GM12878 (cell line): ENCODE data around the gene NLGN1. TPM values are rescaled to one million over a fixed set of nuclear protein-coding genes. Genes with fewer than 3 reads are reported as not detected.

Experiments
- ATAC-seq: fragments of 200-7000 bp; cut with Tn5 transposase; 3 replicates; pipeline ENCODE4 v1.9.1; 2020; ENCODE audit warnings: mild to moderate bottlenecking, moderate library complexity
- BruUV-seq: library from RNA; stranded (reverse); fragments of 400-500 nt; replicated peaks from 2 replicates; lab custom pipeline; 2021; lab: Mats Ljungman, UMichigan
- CTCF ChIA-PET: fragments of 300-600 bp; sonication (Branson Sonifier 250); formaldehyde crosslinking; extraction: SDS; loops from one replicate; lab custom pipeline; 2021; ENCODE audit warnings: inconsistent platforms; lab: Yijun Ruan, JAX
- POLR2A ChIA-PET: fragments of 350-600 bp; formaldehyde crosslinking; extraction: SDS; loops from one replicate; lab custom pipeline; 2021; ENCODE audit warnings: inconsistent platforms; lab: Charles Lee
- RAD21 ChIA-PET: fragments of 300-600 bp; sonication (Branson Sonifier 250); formaldehyde crosslinking; loops from one replicate; lab custom pipeline; 2023; ENCODE audit warnings: antibody characterized with exemption; ENCODE audit not compliant: unreplicated experiment; lab: Charles Lee
- SMC1A ChIA-PET: fragments of 300-600 bp; sonication (Branson Sonifier 250); formaldehyde crosslinking; loops from one replicate; lab custom pipeline; 2023; ENCODE audit not compliant: unreplicated experiment, uncharacterized antibody; lab: Charles Lee
- DNase-seq: peaks from one replicate; pipeline ENCODE4 v3.0.0-alpha.2; 2011; ENCODE audit warnings: low read depth, low spot score
- FAIRE-seq: peaks from 3 replicates; lab custom pipeline; 2011; peaks lifted over from hg19 to GRCh38; lab: Jason Lieb, UNC
- H2AFZ ChIP-seq: 2 replicates; pipeline ENCODE4 v1.6.0; 2011; ENCODE audit warnings: low read depth, low read length, control low read depth; ENCODE audit not compliant: control insufficient read depth
- H3K27ac ChIP-seq: 2 replicates; pipeline ENCODE4 v1.5.1; 2011; ENCODE audit warnings: control low read depth; ENCODE audit not compliant: control insufficient read depth, insufficient read depth
- H3K27me3 ChIP-seq, 2 experiments: replicated peaks in 1 of 2; 2 replicates each; pipeline versions ENCODE4 v1.6.0 to v1.6.1; 2011; ENCODE audit warnings: low read length in 1 of 2; ENCODE audit not compliant: control insufficient read depth in 2 of 2, insufficient read depth in 2 of 2
- H3K36me3 ChIP-seq, 2 experiments: 2 replicates each; pipeline ENCODE4 v1.5.1; 2011; ENCODE audit warnings: low read length in 1 of 2; ENCODE audit not compliant: control insufficient read depth in 2 of 2, insufficient read depth in 2 of 2
- H3K4me1 ChIP-seq: 2 replicates; pipeline ENCODE4 v1.6.1; 2011; ENCODE audit warnings: mild to moderate bottlenecking, low read length, moderate library complexity, mixed read lengths; ENCODE audit not compliant: control insufficient read depth, insufficient read depth
- H3K4me2 ChIP-seq: 2 replicates; pipeline ENCODE4 v1.6.0; 2011; ENCODE audit warnings: control low read depth; ENCODE audit not compliant: control insufficient read depth, insufficient read depth
- H3K4me3 ChIP-seq: fragments of 200-600 bp; sonication (generic); 2 replicates; pipeline ENCODE4 v1.5.1; 2016
- H3K79me2 ChIP-seq: 2 replicates; pipeline ENCODE4 v1.6.0; 2011; ENCODE audit warnings: low read length; ENCODE audit not compliant: control insufficient read depth, insufficient read depth
- H3K9ac ChIP-seq: 2 replicates; pipeline ENCODE4 v1.8.0; 2011; ENCODE audit warnings: low read length, control low read depth, mixed read lengths; ENCODE audit not compliant: control insufficient read depth, insufficient read depth
- H3K9me3 ChIP-seq: replicated peaks from 3 replicates; pipeline ENCODE4 v1.5.1; 2011; ENCODE audit warnings: mild to moderate bottlenecking, low read length; ENCODE audit not compliant: control insufficient read depth, insufficient read depth
- H4K20me1 ChIP-seq: 2 replicates; pipeline ENCODE4 v1.6.0; 2011; ENCODE audit not compliant: control insufficient read depth, insufficient read depth
- ATF7 ChIP-seq: fragments of 450-650 bp; IDR thresholded peaks from 2 replicates; pipeline ENCODE4 v1.6.1; 2016; ENCODE audit warnings: low read depth, mild to moderate bottlenecking
- BCL11A ChIP-seq: IDR thresholded peaks from 2 replicates; pipeline ENCODE4 v1.6.1; 2011; ENCODE audit warnings: low read depth, low read length
- CHD1 ChIP-seq: IDR thresholded peaks from 2 replicates; pipeline ENCODE4 v1.6.1; 2012; ENCODE audit warnings: low read depth, low read length, improper control_type of control experiment
- CHD4 ChIP-seq: fragments of 200-600 bp; sonication (generic); IDR thresholded peaks from 2 replicates; pipeline ENCODE4 v1.6.1; 2016; ENCODE audit warnings: mild to moderate bottlenecking
- EP300 ChIP-seq, 2 experiments: fragments of 150-350 bp in 1 of 2; IDR thresholded peaks; 2 replicates each; pipeline ENCODE4 v1.6.1; 2011 to 2012; ENCODE audit warnings: low read depth in 2 of 2, low read length in 2 of 2, borderline replicate concordance in 1 of 2, improper control_type of control experiment in 1 of 2, inconsistent platforms in 1 of 2; ENCODE audit not compliant: control insufficient read depth in 1 of 2
- HSF1 ChIP-seq: fragments of 150-350 bp; IDR thresholded peaks from 2 replicates; pipeline ENCODE4 v1.6.1; 2014; ENCODE audit warnings: mild to moderate bottlenecking, low read depth, low read length
- IKZF1 ChIP-seq: fragments of 450-650 bp; conservative IDR thresholded peaks from 2 replicates; pipeline ENCODE4 v1.6.1; 2017; ENCODE audit warnings: antibody characterized with exemption, mild to moderate bottlenecking
- MTA2 ChIP-seq: fragments of 450-650 bp; IDR thresholded peaks from 2 replicates; pipeline ENCODE4 v1.6.1; 2016; ENCODE audit warnings: low read depth, mild to moderate bottlenecking, moderate library complexity
- PAX5 ChIP-seq: IDR thresholded peaks from 2 replicates; pipeline ENCODE4 v1.6.1; 2011; ENCODE audit warnings: low read depth, low read length, borderline replicate concordance
- RFX5 ChIP-seq: IDR thresholded peaks from 2 replicates; pipeline ENCODE4 v1.6.1; 2011; ENCODE audit warnings: low read depth, low read length, improper control_type of control experiment
- WGBS: methylation state at CpG from one replicate; pipeline ENCODE4 v1.1.6; 2016; ENCODE audit warnings: low lambda C conversion rate; ENCODE audit not compliant: insufficient replicate concordance, insufficient coverage; ENCODE audit errors: missing lambda C conversion rate; 5-methylcytosine and 5-hydroxymethylcytosine counted together
- in situ Hi-C: fragments of 300-500 bp; cut with MboI; formaldehyde crosslinking; loops from 9 replicates; pipeline ENCODE4 v1.14.3; 2018; ENCODE audit warnings: mixed read lengths
- intact Hi-C: fragments of 100-400 bp; cut with micrococcal nuclease; formaldehyde crosslinking; loops from one replicate; pipeline ENCODE4 v1.14.2; 2022; ENCODE audit not compliant: unreplicated experiment
- polyA plus RNA-seq, 11 experiments: library from polyadenylated mRNA; depleted of rRNA in 4 of 11; unstranded in 6 of 11; stranded (reverse) in 5 of 11; fragments of >200 nt; fragmentation: Nextera tagmentation in 4 of 11; fragmentation: Illumina TruSeq in 1 of 11; extraction: Ambion mirVana in 4 of 11; extraction: Trizol in 1 of 11; gene quantifications; 1 replicate in 1 of 11; 2 replicates in 10 of 11; pipeline versions ENCODE4 v1.2.1 to v1.2.3, GENCODE V29; 2011 to 2016; ENCODE audit warnings: inconsistent platforms in 2 of 11, missing spikeins in 2 of 11, low read depth in 1 of 11
- total RNA-seq, 4 experiments: library from RNA; depleted of rRNA in 3 of 4; stranded (reverse); fragments of >200 nt in 3 of 4; fragmentation: Illumina TruSeq in 1 of 4; extraction: Trizol in 1 of 4; gene quantifications; 2 replicates each; pipeline versions ENCODE4 v1.2.1 to v1.2.3, GENCODE V29; 2013 to 2021
- TF ChIP-seq, protein P1 (sequence below): IDR thresholded peaks from 2 replicates; pipeline ENCODE4 v1.6.1; 2012; ENCODE audit warnings: improper control_type of control experiment, low read depth, low read length; ENCODE audit not compliant: insufficient replicate concordance

NLGN1 gene
- total and polyA plus RNA-seq, 10 of the 15 experiments (the other 5 are each of a cell fraction or from before 2014, with no cell fraction given): not detected

DNA sequence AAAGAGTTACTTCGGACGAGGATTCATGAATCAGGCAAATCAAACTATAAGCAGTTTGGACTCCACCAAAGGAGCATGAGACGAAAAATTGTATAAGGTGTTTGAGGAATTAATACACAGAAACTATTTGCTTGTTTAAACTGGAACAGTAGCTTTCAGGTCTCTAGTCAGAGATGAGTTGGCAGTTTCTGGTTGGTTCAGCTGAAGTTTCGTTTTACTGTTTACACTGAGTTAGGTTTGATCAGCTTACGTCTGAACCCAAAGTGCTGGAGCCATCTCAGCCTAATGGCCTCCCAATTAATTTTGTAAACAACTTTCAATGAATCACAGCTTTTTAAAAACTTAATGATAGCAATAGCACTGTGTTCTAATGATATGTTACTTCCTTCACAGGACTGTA lies 703.7 kb downstream of the NLGN1 start:
- SMC1A ChIA-PET: no interaction called here
- Histone ChIP-seq H3K4me1 (no peaks in the 10 kb centered on the region), H4K20me1 (no peaks in the 10 kb centered on the region), H2AFZ (no peak overlapping the region; the same call in 1 of the 2 replicates), H3K9ac (no peak overlapping the region), H3K27ac (no peak overlapping the region), H3K36me3 (no peaks in the 10 kb centered on the region)
- DNase-seq: peak; percentile 15
- FAIRE-seq: no peak
- WGBS: 40% methylated on average over 5 of the region's 5 CpGs
- peak; percentile 98 for ATAC-seq
- in situ Hi-C loops: no loop called here
- POLR2A ChIA-PET: no interaction called here
- intact Hi-C loops: no loop called here
- TF ChIP-seq, protein P1, sequence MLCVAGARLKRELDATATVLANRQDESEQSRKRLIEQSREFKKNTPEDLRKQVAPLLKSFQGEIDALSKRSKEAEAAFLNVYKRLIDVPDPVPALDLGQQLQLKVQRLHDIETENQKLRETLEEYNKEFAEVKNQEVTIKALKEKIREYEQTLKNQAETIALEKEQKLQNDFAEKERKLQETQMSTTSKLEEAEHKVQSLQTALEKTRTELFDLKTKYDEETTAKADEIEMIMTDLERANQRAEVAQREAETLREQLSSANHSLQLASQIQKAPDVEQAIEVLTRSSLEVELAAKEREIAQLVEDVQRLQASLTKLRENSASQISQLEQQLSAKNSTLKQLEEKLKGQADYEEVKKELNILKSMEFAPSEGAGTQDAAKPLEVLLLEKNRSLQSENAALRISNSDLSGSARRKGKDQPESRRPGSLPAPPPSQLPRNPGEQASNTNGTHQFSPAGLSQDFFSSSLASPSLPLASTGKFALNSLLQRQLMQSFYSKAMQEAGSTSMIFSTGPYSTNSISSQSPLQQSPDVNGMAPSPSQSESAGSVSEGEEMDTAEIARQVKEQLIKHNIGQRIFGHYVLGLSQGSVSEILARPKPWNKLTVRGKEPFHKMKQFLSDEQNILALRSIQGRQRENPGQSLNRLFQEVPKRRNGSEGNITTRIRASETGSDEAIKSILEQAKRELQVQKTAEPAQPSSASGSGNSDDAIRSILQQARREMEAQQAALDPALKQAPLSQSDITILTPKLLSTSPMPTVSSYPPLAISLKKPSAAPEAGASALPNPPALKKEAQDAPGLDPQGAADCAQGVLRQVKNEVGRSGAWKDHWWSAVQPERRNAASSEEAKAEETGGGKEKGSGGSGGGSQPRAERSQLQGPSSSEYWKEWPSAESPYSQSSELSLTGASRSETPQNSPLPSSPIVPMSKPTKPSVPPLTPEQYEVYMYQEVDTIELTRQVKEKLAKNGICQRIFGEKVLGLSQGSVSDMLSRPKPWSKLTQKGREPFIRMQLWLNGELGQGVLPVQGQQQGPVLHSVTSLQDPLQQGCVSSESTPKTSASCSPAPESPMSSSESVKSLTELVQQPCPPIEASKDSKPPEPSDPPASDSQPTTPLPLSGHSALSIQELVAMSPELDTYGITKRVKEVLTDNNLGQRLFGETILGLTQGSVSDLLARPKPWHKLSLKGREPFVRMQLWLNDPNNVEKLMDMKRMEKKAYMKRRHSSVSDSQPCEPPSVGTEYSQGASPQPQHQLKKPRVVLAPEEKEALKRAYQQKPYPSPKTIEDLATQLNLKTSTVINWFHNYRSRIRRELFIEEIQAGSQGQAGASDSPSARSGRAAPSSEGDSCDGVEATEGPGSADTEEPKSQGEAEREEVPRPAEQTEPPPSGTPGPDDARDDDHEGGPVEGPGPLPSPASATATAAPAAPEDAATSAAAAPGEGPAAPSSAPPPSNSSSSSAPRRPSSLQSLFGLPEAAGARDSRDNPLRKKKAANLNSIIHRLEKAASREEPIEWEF: no peak
- TF ChIP-seq MTA2 (peak; percentile 14; the same call in 1 of the 2 replicates), HSF1 (no peak), BCL11A (no peak), IKZF1 (no peak), RFX5 (0 out of 2 replicates have a peak, but pooled peaks have one; percentile 40), EP300 (IDR thresholded peaks at IDR 0.05; ENCODE audit: borderline replicate concordance in 1 of 2, control insufficient read depth in 1 of 2, low read depth in 2 of 2, low read length in 2 of 2) (0 out of 4 replicates have a peak, but pooled peaks of 1 of the 2 experiments have one; percentile 15), CHD4 (no peak), CHD1 (no peak), ATF7 (no peak), PAX5 (no peak)
- TF ChIP-seq, all 136 proteins: peak for 3
- no peaks in the 10 kb centered on the region for H3K9me3 ChIP-seq
- no peak overlapping the region for H3K4me2 ChIP-seq
- H3K27me3 ChIP-seq: no peaks in the 10 kb centered on the region
- ChIA-PET RAD21 (no interaction called here), CTCF (no interaction called here)
- BruUV-seq: no TSS peak
- H3K79me2 ChIP-seq: no peaks in the 10 kb centered on the region
- H3K4me3 ChIP-seq: no peak overlapping the region
